Thoracic aorta (tissue), 2 donors: ENCODE measurements around the gene ADGRL2. TPM values are rescaled to one million over a fixed set of nuclear protein-coding genes. Genes with fewer than 3 reads are reported as not detected.

Experiments used
- ATAC-seq: fragments of 150-250 bp; one replicate; pipeline ENCODE4 v1.8.0; 2017; ENCODE audit warnings: low read depth; ENCODE audit not compliant: insufficient number of reproducible peaks, low FRiP score
- DNase-seq: peaks from one replicate; pipeline ENCODE4 v3.0.0-alpha.2; 2020; ENCODE audit warnings: low spot score
- H3K27ac ChIP-seq, 2 donors: fragments of 200-600 bp; sonication (generic); 1 replicate in 1 of 2; 2 replicates in 1 of 2; pipeline ENCODE4 v1.5.1; 2016; ENCODE audit warnings: mild to moderate bottlenecking in 2 of 2, moderate library complexity in 2 of 2
- H3K27me3 ChIP-seq: fragments of 200-600 bp; sonication (generic); replicated peaks from 2 replicates; pipeline ENCODE4 v1.6.0; 2016; ENCODE audit warnings: mild to moderate bottlenecking; ENCODE audit not compliant: insufficient read depth
- H3K36me3 ChIP-seq: fragments of 200-600 bp; sonication (generic); one replicate; pipeline ENCODE4 v1.5.1; 2016
- H3K4me1 ChIP-seq, 2 donors: fragments of 200-600 bp; sonication (generic); 1 replicate in 1 of 2; 2 replicates in 1 of 2; pipeline versions ENCODE4 v1.5.1 to v1.6.0; 2016; ENCODE audit warnings: low read depth in 2 of 2, mild to moderate bottlenecking in 1 of 2; ENCODE audit not compliant: control insufficient read depth in 1 of 2
- H3K4me3 ChIP-seq: fragments of 200-600 bp; sonication (generic); 2 replicates; pipeline ENCODE4 v1.5.1; 2016; ENCODE audit warnings: mild to moderate bottlenecking
- H3K9me3 ChIP-seq: fragments of 200-600 bp; sonication (generic); 2 replicates; pipeline ENCODE4 v1.5.1; 2016
- CTCF ChIP-seq: fragments of 200-600 bp; sonication (generic); IDR thresholded peaks from one replicate; pipeline ENCODE4 v1.5.1; 2019; ENCODE audit warnings: antibody characterized with exemption
- total RNA-seq, 2 donors: library from RNA; depleted of rRNA; stranded (reverse); fragments of >200 nt; gene quantifications; one replicate each; pipeline versions ENCODE4 v1.1.0 to v1.2.3, GENCODE V29; 2016

ADGRL2 gene
- total RNA-seq, 2 donors from 2014 or later: 53.3 to 67.2 TPM

GRCh38 chr1:81846630-81847029 is 45.9 kb downstream of the ADGRL2 start:
- Histone ChIP-seq H3K9me3 (no peaks in the 10 kb centered on the region), H3K27me3 (no peaks in the 10 kb centered on the region), H3K36me3 (no peaks in the 10 kb centered on the region), H3K4me1 (peaks cover 0 to 8% of the 10 kb centered on the region in 2 donors), H3K27ac (no peak overlapping the region), H3K4me3 (no peak overlapping the region)
- no peak for TF ChIP-seq CTCF
- DNase-seq: no peak
- no peak for ATAC-seq

GRCh38 chr1:81847063-81847462 is 46.3 kb downstream of the ADGRL2 start:
- Histone ChIP-seq H3K9me3 (no peaks in the 10 kb centered on the region), H3K4me1 (peaks cover 0 to 8% of the 10 kb centered on the region in 2 donors), H3K27me3 (no peaks in the 10 kb centered on the region), H3K4me3 (no peak overlapping the region), H3K27ac (no peak overlapping the region), H3K36me3 (no peaks in the 10 kb centered on the region)
- DNase-seq (no peak), ATAC-seq (no peak)
- TF ChIP-seq CTCF: no peak

- no peaks in the 10 kb centered on the region for H3K27me3 ChIP-seq
- H3K27ac ChIP-seq: no peak overlapping the region
- no peak overlapping the region for H3K4me3 ChIP-seq
- H3K4me1 ChIP-seq: peaks cover 0 to 8% of the 10 kb centered on the region in 2 donors
- no peaks in the 10 kb centered on the region for H3K36me3 ChIP-seq
- DNase-seq: no peak
- TF ChIP-seq CTCF: no peak
- no peaks in the 10 kb centered on the region for H3K9me3 ChIP-seq
- no peak for ATAC-seq
Measured at GRCh38 chr1:81848880-81849682, 48.3 kb downstream of the ADGRL2 start.

GRCh38 chr1:81850031-81850430 is 49.3 kb downstream of the ADGRL2 start:
- no peak for DNase-seq
- no peak for ATAC-seq
- no peaks in the 10 kb centered on the region for H3K9me3 ChIP-seq
- H3K27me3 ChIP-seq: no peaks in the 10 kb centered on the region
- H3K27ac ChIP-seq: no peak overlapping the region
- no peak for TF ChIP-seq CTCF
- no peaks in the 10 kb centered on the region for H3K36me3 ChIP-seq
- no peak overlapping the region for H3K4me3 ChIP-seq
- H3K4me1 ChIP-seq: peaks cover 0 to 8% of the 10 kb centered on the region in 2 donors

- ATAC-seq (no peak), DNase-seq (no peak)
- no peaks in the 10 kb centered on the region for H3K27me3 ChIP-seq
- no peak overlapping the region for H3K4me3 ChIP-seq
- no peaks in the 10 kb centered on the region for H3K9me3 ChIP-seq
- no peaks in the 10 kb centered on the region for H3K36me3 ChIP-seq
- TF ChIP-seq CTCF: no peak
- H3K4me1 ChIP-seq: peaks cover 0 to 8% of the 10 kb centered on the region in 2 donors
- no peak overlapping the region for H3K27ac ChIP-seq
Measured at GRCh38 chr1:81850495-81850894, 49.8 kb downstream of the ADGRL2 start.
